Natural killer cell (primary cell): ENCODE measurements around the gene USP37. TPM values are rescaled to one million over a fixed set of nuclear protein-coding genes. Genes with fewer than 3 reads are reported as not detected.

Experiments
- ATAC-seq, 3 donors: fragments of 150-1000 bp in 2 of 3; fragments of 200-7000 bp in 1 of 3; cut with Tn5 transposase; 1 replicate in 1 of 3; 2 replicates in 2 of 3; pipeline ENCODE4 v1.10.0; 2021; ENCODE audit warnings: mild to moderate bottlenecking in 2 of 3, moderate library complexity in 2 of 3
- DNase-seq, 2 donors: peaks; one replicate each; pipeline versions ENCODE4 v3.0.0 to v3.0.0-alpha.2; 2013 to 2021; ENCODE audit warnings: mixed read lengths in 1 of 2
- H3K27ac ChIP-seq: one replicate; pipeline ENCODE4 v1.5.1; 2013; ENCODE audit warnings: mild to moderate bottlenecking, low read length
- H3K27me3 ChIP-seq: one replicate; pipeline ENCODE4 v1.6.1; 2013; ENCODE audit warnings: low read length; ENCODE audit not compliant: control insufficient read depth, insufficient read depth
- H3K36me3 ChIP-seq: one replicate; pipeline ENCODE4 v1.6.1; 2013; ENCODE audit warnings: low read length; ENCODE audit not compliant: control insufficient read depth, insufficient read depth
- H3K4me1 ChIP-seq: one replicate; pipeline ENCODE4 v1.6.1; 2013; ENCODE audit warnings: low read length; ENCODE audit not compliant: control insufficient read depth, insufficient read depth
- H3K4me3 ChIP-seq: one replicate; pipeline ENCODE4 v1.5.1; 2013; ENCODE audit warnings: low read length
- H3K9me3 ChIP-seq: one replicate; pipeline ENCODE4 v1.6.1; 2013; ENCODE audit warnings: low read length; ENCODE audit not compliant: control insufficient read depth, insufficient read depth
- H3K27ac Mint-ChIP-seq, 2 donors: one replicate each; pipeline ENCODE4 v1.8.0; 2022; ENCODE audit warnings: mild to moderate bottlenecking in 2 of 2, mixed read lengths in 2 of 2, moderate library complexity in 1 of 2
- H3K27me3 Mint-ChIP-seq, 2 donors: one replicate each; pipeline ENCODE4 v1.8.0; 2022; ENCODE audit warnings: low read depth in 2 of 2, mixed read lengths in 2 of 2
- H3K36me3 Mint-ChIP-seq: one replicate; pipeline ENCODE4 v1.8.0; 2022; ENCODE audit warnings: mixed read lengths
- H3K4me1 Mint-ChIP-seq, 2 donors: one replicate each; pipeline ENCODE4 v1.8.0; 2022; ENCODE audit warnings: mixed read lengths in 2 of 2
- H3K4me3 Mint-ChIP-seq: one replicate; pipeline ENCODE4 v1.8.0; 2022; ENCODE audit warnings: mild to moderate bottlenecking, moderate library complexity, mixed read lengths
- H3K9me3 Mint-ChIP-seq, 2 donors: one replicate each; pipeline ENCODE4 v1.8.0; 2022; ENCODE audit warnings: mixed read lengths in 2 of 2
- CTCF ChIP-seq: fragments of 200-600 bp; IDR thresholded peaks from one replicate; pipeline ENCODE4 v1.8.0; 2022; ENCODE audit warnings: antibody characterized with exemption
- WGBS: methylation state at CpG from one replicate; pipeline ENCODE4 v1.1.7; 2013; ENCODE audit warnings: missing lambda C conversion rate; ENCODE audit not compliant: insufficient coverage; 5-methylcytosine and 5-hydroxymethylcytosine counted together
- intact Hi-C: fragments of 100-400 bp; cut with micrococcal nuclease; formaldehyde crosslinking; loops from one replicate; pipeline ENCODE4 v1.14.2; 2022
- total RNA-seq, 4 donors: library from RNA; stranded (reverse); fragments of 120-200 nt in 1 of 4; gene quantifications; one replicate each; pipeline versions ENCODE4 v1.2.3 to v1.2.4, GENCODE V29; 2013 to 2022

USP37 gene
- total RNA-seq, 3 donors from 2014 or later (not counting 1 experiment from before 2014, with no cell fraction given): 18.3 to 26.2 (median 21.6) TPM

- intact Hi-C loops: no loop called here
- Mint-ChIP-seq H3K36me3 (no peaks in the 10 kb centered on the region), H3K27ac (no peak overlapping the region), H3K4me1 (no peaks in the 10 kb centered on the region), H3K27me3 (no peaks in the 10 kb centered on the region), H3K9me3 (no peaks in the 10 kb centered on the region), H3K4me3 (no peak overlapping the region)
- H3K4me1 ChIP-seq: no peaks in the 10 kb centered on the region
- H3K27me3 ChIP-seq: no peaks in the 10 kb centered on the region
- no peaks in the 10 kb centered on the region for H3K9me3 ChIP-seq
- no peak for DNase-seq
- ATAC-seq: no peak
- H3K27ac ChIP-seq: no peak overlapping the region
- WGBS: 96% methylated on average over 5 of the region's 5 CpGs
- no peak for TF ChIP-seq CTCF
- peaks cover 6% of the 10 kb centered on the region for H3K36me3 ChIP-seq
- H3K4me3 ChIP-seq: no peak overlapping the region
These were observed 54.5 kb downstream of the USP37 start for GRCh38 chr2:218513676-218514075.

- DNase-seq (no peak), ATAC-seq (no peak)
- Histone ChIP-seq H3K27ac (no peak overlapping the region), H3K4me3 (no peak overlapping the region), H3K27me3 (no peaks in the 10 kb centered on the region), H3K9me3 (no peaks in the 10 kb centered on the region), H3K4me1 (no peaks in the 10 kb centered on the region), H3K36me3 (peaks cover 16% of the 10 kb centered on the region)
- Mint-ChIP-seq H3K4me3 (no peak overlapping the region), H3K9me3 (no peaks in the 10 kb centered on the region), H3K36me3 (no peaks in the 10 kb centered on the region), H3K27me3 (no peaks in the 10 kb centered on the region), H3K4me1 (peaks cover 0 to 6% of the 10 kb centered on the region in 2 donors), H3K27ac (no peak overlapping the region)
- intact Hi-C loops: no loop called here
- TF ChIP-seq CTCF: no peak
These were observed 59.9 kb downstream of the USP37 start for GRCh38 chr2:218508299-218508698.

- intact Hi-C loops: no loop called here
- Histone ChIP-seq H3K4me3 (no peak overlapping the region), H3K4me1 (no peaks in the 10 kb centered on the region), H3K36me3 (peaks cover 20% of the 10 kb centered on the region), H3K27me3 (no peaks in the 10 kb centered on the region), H3K9me3 (no peaks in the 10 kb centered on the region), H3K27ac (no peak overlapping the region)
- peaks cover 0 to 10% of the 10 kb centered on the region in 2 donors for H3K4me1 Mint-ChIP-seq
- DNase-seq (no peak), ATAC-seq (no peak)
- H3K27me3 Mint-ChIP-seq: no peaks in the 10 kb centered on the region
- no peak for TF ChIP-seq CTCF
- WGBS: 94% methylated on average over 5 of the region's 6 CpGs
- no peak overlapping the region for H3K4me3 Mint-ChIP-seq
- H3K36me3 Mint-ChIP-seq: no peaks in the 10 kb centered on the region
- no peak overlapping the region for H3K27ac Mint-ChIP-seq
- H3K9me3 Mint-ChIP-seq: no peaks in the 10 kb centered on the region
These were observed 62.3 kb downstream of the USP37 start for GRCh38 chr2:218505754-218506371.

- WGBS: 80% methylated on average over 1 of the region's 2 CpGs
- Mint-ChIP-seq H3K4me3 (no peak overlapping the region), H3K27ac (no peak overlapping the region)
These were observed 66.5 kb downstream of the USP37 start for GRCh38 chr2:218501665-218502064.

More at GRCh38 chr2:218501665-218502064, 66.5 kb downstream of the USP37 start:
- peaks cover 21% of the 10 kb centered on the region for H3K36me3 ChIP-seq
- H3K9me3 ChIP-seq: no peaks in the 10 kb centered on the region
- ATAC-seq: no peak
- H3K27ac ChIP-seq: no peak overlapping the region
- Mint-ChIP-seq H3K27me3 (no peaks in the 10 kb centered on the region), H3K4me1 (peaks cover 0 to 4% of the 10 kb centered on the region in 2 donors), H3K36me3 (no peaks in the 10 kb centered on the region), H3K9me3 (no peaks in the 10 kb centered on the region)
- intact Hi-C loops: no loop called here
- TF ChIP-seq CTCF: no peak
- no peak overlapping the region for H3K4me3 ChIP-seq
- no peaks in the 10 kb centered on the region for H3K27me3 ChIP-seq
- no peaks in the 10 kb centered on the region for H3K4me1 ChIP-seq
- no peak for DNase-seq
